Heart right ventricle (tissue), 16 donors: Measurements from ENCODE around the gene DDRGK1. TPM values are rescaled to one million over a fixed set of nuclear protein-coding genes. Genes with fewer than 3 reads are reported as not detected.
A peak's percentile ranks its signal among the peaks of the same experiment; 100 is the strongest.

ENCODE experiments used
- ATAC-seq, 8 donors: fragments of 200-7000 bp; cut with Tn5 transposase; one replicate each; pipeline ENCODE4 v1.9.1; 2020; ENCODE audit warnings: mild to moderate bottlenecking in 8 of 8, moderate library complexity in 8 of 8, moderate number of reproducible peaks in 1 of 8
- DNase-seq, 2 donors: peaks; one replicate each; pipeline ENCODE4 v3.0.0-alpha.2; 2020
- H3K27ac ChIP-seq, 10 donors: fragments of 200-600 bp; sonication (generic) in 2 of 10; one replicate each; pipeline versions ENCODE4 v1.5.0 to v1.8.0; 2020 to 2022; ENCODE audit warnings: mild to moderate bottlenecking in 3 of 10
- H3K27me3 ChIP-seq, 7 donors: fragments of 200-600 bp; one replicate each; pipeline ENCODE4 v1.8.0; 2021 to 2022; ENCODE audit warnings: mild to moderate bottlenecking in 2 of 7
- H3K36me3 ChIP-seq, 9 donors: fragments of 200-600 bp; sonication (generic) in 1 of 9; one replicate each; pipeline versions ENCODE4 v1.5.0 to v1.8.0; 2020 to 2022; ENCODE audit warnings: mild to moderate bottlenecking in 2 of 9
- H3K4me1 ChIP-seq, 9 donors: fragments of 200-600 bp; sonication (generic) in 1 of 9; one replicate each; pipeline versions ENCODE4 v1.5.0 to v1.8.0; 2020 to 2022; ENCODE audit warnings: mild to moderate bottlenecking in 4 of 9
- H3K4me3 ChIP-seq, 10 donors: fragments of 200-600 bp; sonication (generic) in 2 of 10; one replicate each; pipeline versions ENCODE4 v1.5.0 to v1.8.0; 2020 to 2022; ENCODE audit warnings: mild to moderate bottlenecking in 7 of 10, moderate library complexity in 2 of 10
- H3K9me3 ChIP-seq, 11 donors: fragments of 200-600 bp in 10 of 11; sonication (generic) in 2 of 11; one replicate each; pipeline versions ENCODE4 v1.5.0 to v1.8.0; 2013 to 2022; ENCODE audit warnings: mild to moderate bottlenecking in 2 of 11, control low read depth in 1 of 11, moderate library complexity in 1 of 11
- WGBS, 2 donors: extraction: QIAGEN DNeasy Blood & Tissue Kit; methylation state at CpG; one replicate each; pipeline ENCODE4 v1.1.7; 2013; ENCODE audit warnings: inconsistent platforms in 1 of 2; 5-methylcytosine and 5-hydroxymethylcytosine counted together
- intact Hi-C, 10 donors: fragments of 100-400 bp; cut with DNase I; formaldehyde crosslinking; loops; one replicate each; pipeline versions ENCODE4 v1.11.1 to v1.14.2; 2022
- polyA plus RNA-seq, 2 donors: library from polyadenylated mRNA; stranded (reverse); fragments of 200-250 nt; gene quantifications; one replicate each; pipeline ENCODE4 v1.2.3, GENCODE V29; 2013
- total RNA-seq, 10 donors: library from RNA; stranded (reverse); fragmentation: NEBNext Ultra II Directional in 3 of 10; extraction: Animal tissue kit (Norgen Biotek cat#: 25700) in 3 of 10; gene quantifications; one replicate each; pipeline versions ENCODE4 v1.2.1 to v1.2.4, GENCODE V29; 2021 to 2023
- TF ChIP-seq, protein P1 (sequence below), 9 donors: fragments of 200-600 bp; sonication (generic) in 2 of 9; IDR thresholded peaks; one replicate each; pipeline versions ENCODE4 v1.5.0 to v1.8.0; 2021 to 2022; ENCODE audit warnings: antibody characterized with exemption in 9 of 9, mild to moderate bottlenecking in 5 of 9, moderate library complexity in 1 of 9
- donor health status: Arrhythmogenic right ventricular cardiomyopathy.
- donor health status: ischemic (EF 13 %, LVEDD 7.1; RV severe dilation, severe dysfunction).
- donor health status: healthy with polysubstance abuse.
- donor health status: DM: no; HTN: yes; CAD: no.
- donor health status: DM: no; HTN: no; CAD: no.
- donor health status: ischemic (EF 25% LVEDD 6.9; RV normal size, moderate dysfunction).
- donor health status: ischemic (EF 25% LVEDD 5.7; RV mildly dilated, moderate dysfunction).
- donor health status: healthy.
- donor health status: DM: yes; HTN: yes; CAD: no.
- donor health status: Ischemic cardiomyopathy.
- donor health status: ischemic (EF 35%, LVEDD 5.7; RV mildly dilated, moderate dysfunction).
- donor health status: nonischemic (EF 11% LVEDD 7.7; RV severe dilation, severe dysfunction).
- donor health status: DM: yes; HTN: yes; CAD: no.
- donor health status: PGD.
- donor health status: ischemic (EF 29% LVEDD 5.4; RV normal size, mild dysfunction).
- donor health status: nonischemic (EF 23%, LVEDD 6.1; RV moderate dilation, normal function).

Gene DDRGK1
- total and polyA plus RNA-seq, 12 donors = 25.2 to 77.1 (median 30.9) TPM

DNA sequence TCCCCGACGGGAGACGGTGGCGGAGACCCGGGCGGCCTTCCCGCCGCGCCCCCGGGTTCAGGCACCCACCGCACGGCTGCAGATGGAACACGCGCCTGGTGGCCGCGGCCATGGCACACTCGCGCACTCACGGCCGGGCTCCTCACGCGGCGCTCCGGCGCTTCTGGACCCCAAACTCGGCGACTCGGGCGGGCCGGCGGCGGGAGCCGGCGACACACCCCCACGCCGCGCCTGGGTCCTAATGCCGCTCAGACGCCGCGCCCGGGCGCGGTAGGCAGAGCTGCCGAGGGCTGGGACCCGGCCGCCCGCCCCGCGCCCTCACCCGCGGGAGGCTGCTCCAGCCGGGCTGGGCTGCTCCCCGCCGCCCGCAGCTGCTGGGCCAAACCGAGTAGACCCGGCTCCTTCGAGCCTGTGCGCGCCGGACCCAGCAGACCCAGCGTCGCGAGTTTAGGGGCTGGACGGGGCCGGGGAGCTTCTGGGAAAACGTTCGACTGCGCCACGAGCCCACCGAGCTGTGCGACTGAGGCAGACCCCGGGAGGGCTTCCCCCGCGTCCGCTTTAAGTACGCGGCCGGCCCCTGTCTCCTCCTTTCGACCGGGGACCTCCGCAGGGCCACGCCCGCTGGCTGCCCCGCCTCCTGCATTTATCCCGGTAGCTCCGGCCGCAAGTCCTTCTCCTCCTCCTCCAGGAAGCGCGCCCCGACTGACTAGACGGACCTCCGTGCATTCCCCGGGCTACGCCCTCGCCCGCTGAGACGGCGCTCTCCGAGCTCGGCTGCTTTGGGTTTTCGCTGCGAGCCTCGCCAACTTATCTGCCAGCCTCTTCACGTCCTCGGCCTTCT is 34.8 kb upstream of the DDRGK1 start, which contains the start of gene SLC4A11:
SLC4A11 (minus strand) TSS at position 165 of the 841 bp plus-strand sequence; CDS start at position 112, 53 bp downstream.
- H3K4me1 ChIP-seq = peaks cover 9 to 26% (median 22%) of the 10 kb centered on the region in 9 donors
- H3K4me3 ChIP-seq = peak within 1 kb of the TSS; percentile 51 to 80 (median 68)
- peak within 1 kb of the TSS in 4 of 10 donors; percentile 10 to 37 (median 27) for H3K27ac ChIP-seq
- 1% methylated on average over 86 to 107 of the region's 107 CpGs for WGBS, 2 donors
- no peaks in the 10 kb centered on the region for H3K9me3 ChIP-seq
- ATAC-seq = peak; percentile 49 to 81 (median 68)
- H3K27me3 ChIP-seq = peaks cover 18 to 70% (median 50%) of the 10 kb centered on the region in 7 donors
- peak; percentile 49 to 73 for DNase-seq
- intact Hi-C loops = no loop called here
- no peaks in the 10 kb centered on the region for H3K36me3 ChIP-seq
- TF ChIP-seq, protein P1, sequence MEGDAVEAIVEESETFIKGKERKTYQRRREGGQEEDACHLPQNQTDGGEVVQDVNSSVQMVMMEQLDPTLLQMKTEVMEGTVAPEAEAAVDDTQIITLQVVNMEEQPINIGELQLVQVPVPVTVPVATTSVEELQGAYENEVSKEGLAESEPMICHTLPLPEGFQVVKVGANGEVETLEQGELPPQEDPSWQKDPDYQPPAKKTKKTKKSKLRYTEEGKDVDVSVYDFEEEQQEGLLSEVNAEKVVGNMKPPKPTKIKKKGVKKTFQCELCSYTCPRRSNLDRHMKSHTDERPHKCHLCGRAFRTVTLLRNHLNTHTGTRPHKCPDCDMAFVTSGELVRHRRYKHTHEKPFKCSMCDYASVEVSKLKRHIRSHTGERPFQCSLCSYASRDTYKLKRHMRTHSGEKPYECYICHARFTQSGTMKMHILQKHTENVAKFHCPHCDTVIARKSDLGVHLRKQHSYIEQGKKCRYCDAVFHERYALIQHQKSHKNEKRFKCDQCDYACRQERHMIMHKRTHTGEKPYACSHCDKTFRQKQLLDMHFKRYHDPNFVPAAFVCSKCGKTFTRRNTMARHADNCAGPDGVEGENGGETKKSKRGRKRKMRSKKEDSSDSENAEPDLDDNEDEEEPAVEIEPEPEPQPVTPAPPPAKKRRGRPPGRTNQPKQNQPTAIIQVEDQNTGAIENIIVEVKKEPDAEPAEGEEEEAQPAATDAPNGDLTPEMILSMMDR (IDR thresholded peaks at IDR 0.05) = no peak

DNA sequence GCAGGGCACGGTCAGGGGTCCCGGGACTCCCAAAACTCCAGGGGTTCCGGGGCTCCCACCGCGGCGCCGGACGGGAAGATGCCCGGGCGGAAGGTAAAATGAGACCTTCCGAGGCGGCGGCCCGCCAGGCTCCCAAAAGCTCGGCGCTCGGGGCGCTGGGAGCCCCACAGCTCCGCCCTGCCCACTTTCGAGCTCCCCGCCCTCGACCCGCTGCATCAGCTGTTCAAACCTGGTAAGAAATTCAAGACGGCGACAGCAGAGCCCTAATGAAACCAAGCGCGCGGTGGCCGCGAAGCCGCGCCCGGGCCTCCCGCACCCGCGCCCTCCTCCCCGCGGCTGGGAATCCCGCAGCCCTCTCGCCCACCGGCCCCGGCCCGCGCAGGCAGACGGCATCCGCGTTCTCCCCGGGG is 34.1 kb upstream of the DDRGK1 start:
- Histone ChIP-seq H3K27ac (no peak overlapping the region), H3K4me1 (peaks cover 9 to 26% (median 22%) of the 10 kb centered on the region in 9 donors), H3K9me3 (no peaks in the 10 kb centered on the region), H3K36me3 (no peaks in the 10 kb centered on the region), H3K4me3 (peak overlapping the region; percentile 51 to 80 (median 68)), H3K27me3 (peaks cover 18 to 70% (median 50%) of the 10 kb centered on the region in 7 donors)
- intact Hi-C loops = no loop called here
- peak in 1 of 8 donors; percentile 11 for ATAC-seq
- 0% methylated on average over 43 to 44 of the region's 48 CpGs for WGBS, 2 donors
- TF ChIP-seq, protein P1 (IDR thresholded peaks at IDR 0.05) = no peak
- peak in 1 of 2 donors; percentile 25 for DNase-seq

DNA sequence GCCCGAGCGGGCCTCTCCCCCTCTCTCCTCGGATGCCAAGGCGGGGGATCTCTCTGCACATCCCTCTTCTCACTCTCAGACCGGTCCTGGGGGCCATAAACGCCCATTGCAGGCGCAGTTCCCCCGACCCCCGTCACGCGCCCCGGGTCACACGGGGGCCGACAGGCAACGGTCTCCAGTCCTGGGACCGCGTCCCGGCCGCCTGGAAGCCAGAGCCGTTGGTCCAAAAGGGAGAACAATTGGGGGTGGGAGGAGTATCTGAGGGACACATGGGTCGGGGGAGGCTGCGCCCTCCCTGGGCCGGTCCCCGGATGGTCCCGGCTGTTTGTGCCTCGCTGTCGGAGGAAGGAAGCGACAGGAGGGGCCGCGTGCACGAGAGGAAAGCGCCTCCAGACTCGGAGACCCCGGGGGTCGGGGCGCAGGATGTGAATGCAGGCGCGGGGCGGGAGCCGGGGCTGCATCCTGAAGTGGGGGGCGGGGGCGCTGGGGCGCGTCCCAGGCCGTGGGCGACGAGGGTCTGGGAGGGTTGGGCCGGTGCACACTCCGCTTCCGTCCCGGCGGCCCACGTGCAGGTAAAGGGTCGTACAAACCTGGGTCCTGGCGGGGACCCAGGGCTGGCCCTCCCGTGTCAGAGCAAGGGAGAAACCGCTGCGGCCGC is 33.6 kb upstream of the DDRGK1 start:
- TF ChIP-seq, protein P1 (IDR thresholded peaks at IDR 0.05) = no peak
- Histone ChIP-seq H3K36me3 (no peaks in the 10 kb centered on the region), H3K9me3 (no peaks in the 10 kb centered on the region), H3K4me1 (peaks cover 9 to 26% (median 22%) of the 10 kb centered on the region in 9 donors), H3K27ac (no peak overlapping the region), H3K4me3 (peak overlapping the region; percentile 51 to 80 (median 68)), H3K27me3 (peaks cover 18 to 70% (median 50%) of the 10 kb centered on the region in 7 donors)
- 4% methylated on average over 53 to 59 of the region's 59 CpGs for WGBS, 2 donors
- ATAC-seq (peak in 1 of 8 donors; percentile 3), DNase-seq (no peak)
- intact Hi-C loops = no loop called here
